HepG2 (cell line): ENCODE data around the gene SRC. TPM values are rescaled to one million over a fixed set of nuclear protein-coding genes. Genes with fewer than 3 reads are reported as not detected.
A peak's percentile ranks its signal among the peaks of the same experiment; 100 is the strongest.

ENCODE experiments used
- CEBPB ChIP-seq: IDR thresholded peaks from 2 replicates; pipeline ENCODE4 v1.6.1; 2011; ENCODE audit warnings: low read depth, low read length, improper control_type of control experiment, borderline replicate concordance
- DPF2 ChIP-seq: sonication (generic); formaldehyde crosslinking; IDR thresholded peaks from 2 replicates; pipeline ENCODE4 v1.4.0; 2020; ENCODE audit warnings: mild to moderate bottlenecking, low read depth, missing genetic modification reagents, borderline replicate concordance
- HNF1B ChIP-seq: sonication (generic); formaldehyde crosslinking; IDR thresholded peaks from 2 replicates; pipeline ENCODE4 v1.5.1; 2020; ENCODE audit warnings: mild to moderate bottlenecking, moderate library complexity, missing genetic modification reagents
- MATR3 ChIP-seq: sonication (generic); formaldehyde crosslinking; IDR thresholded peaks from 2 replicates; pipeline ENCODE4 v1.4.0; 2020; ENCODE audit warnings: missing genetic modification reagents
- RBFOX2 ChIP-seq: fragments of 200-400 bp; formaldehyde crosslinking; IDR thresholded peaks from 2 replicates; pipeline ENCODE4 v1.6.1; 2017; ENCODE audit warnings: low read depth, mild to moderate bottlenecking, low read length
- SNAPC2 ChIP-seq: sonication (generic); formaldehyde crosslinking; IDR thresholded peaks from 2 replicates; pipeline ENCODE4 v1.8.1; 2022; ENCODE audit warnings: mild to moderate bottlenecking, missing genetic modification reagents
- ZFP91 ChIP-seq: sonication (generic); formaldehyde crosslinking; IDR thresholded peaks from 2 replicates; pipeline ENCODE4 v1.9.0; 2022; ENCODE audit warnings: missing genetic modification reagents, mild to moderate bottlenecking, borderline replicate concordance
- ZNF124 ChIP-seq: sonication (generic); formaldehyde crosslinking; IDR thresholded peaks from 2 replicates; pipeline ENCODE4 v1.4.0; 2020; ENCODE audit warnings: missing genetic modification reagents
- ZNF558 ChIP-seq: sonication (generic); formaldehyde crosslinking; IDR thresholded peaks from 2 replicates; pipeline ENCODE4 v1.9.0; 2022; ENCODE audit warnings: mild to moderate bottlenecking, missing genetic modification reagents, borderline replicate concordance
- polyA plus RNA-seq, 8 experiments: library from polyadenylated mRNA; depleted of rRNA in 3 of 8; stranded (reverse) in 7 of 8; unstranded in 1 of 8; fragments of >200 nt; fragmentation: Illumina TruSeq in 4 of 8; extraction: Trizol in 4 of 8; gene quantifications; 2 replicates each; pipeline versions ENCODE4 v1.2.1 to v1.2.3, GENCODE V29; 2011 to 2016; ENCODE audit warnings: low read depth in 4 of 8, missing spikeins in 1 of 8, mixed read lengths in 1 of 8; ENCODE audit not compliant: insufficient read depth in 1 of 8
- total RNA-seq, 5 experiments: library from RNA; depleted of rRNA; stranded (reverse); fragments of >200 nt; fragmentation: Illumina TruSeq; extraction: Trizol; gene quantifications; 2 replicates each; pipeline ENCODE4 v1.2.3, GENCODE V29; 2016; ENCODE audit warnings: low read depth in 1 of 5
- TF ChIP-seq, protein P1 (sequence below): sonication (generic); formaldehyde crosslinking; IDR thresholded peaks from 2 replicates; pipeline ENCODE4 v1.5.0; 2020; ENCODE audit warnings: mild to moderate bottlenecking, missing genetic modification reagents, borderline replicate concordance
- TF ChIP-seq, protein P2 (sequence below): sonication (generic); formaldehyde crosslinking; conservative IDR thresholded peaks from 2 replicates; pipeline ENCODE4 v1.8.0; 2022; ENCODE audit warnings: low read depth, missing genetic modification reagents

The SRC gene
- total and polyA plus RNA-seq, 2 of the 13 experiments (the other 11 are each of a cell fraction or from before 2014, with no cell fraction given), result 54.7 to 192 TPM

GRCh38 chr20:37349517-37350491, 3.9 kb downstream of the SRC start (continued):
- TF ChIP-seq ZFP91 (CRISPR knock-in tag) (0 out of 2 replicates have a peak, but pooled peaks have one; percentile 8), RBFOX2 (peak; percentile 38; the same call in 1 of the 2 replicates), HNF1B (CRISPR knock-in tag) (no peak), ZNF124 (CRISPR knock-in tag) (no peak), SNAPC2 (CRISPR knock-in tag) (no peak), ZNF558 (no peak), CEBPB (no peak), MATR3 (CRISPR knock-in tag) (no peak), DPF2 (CRISPR knock-in tag) (no peak)
- TF ChIP-seq, protein P1, sequence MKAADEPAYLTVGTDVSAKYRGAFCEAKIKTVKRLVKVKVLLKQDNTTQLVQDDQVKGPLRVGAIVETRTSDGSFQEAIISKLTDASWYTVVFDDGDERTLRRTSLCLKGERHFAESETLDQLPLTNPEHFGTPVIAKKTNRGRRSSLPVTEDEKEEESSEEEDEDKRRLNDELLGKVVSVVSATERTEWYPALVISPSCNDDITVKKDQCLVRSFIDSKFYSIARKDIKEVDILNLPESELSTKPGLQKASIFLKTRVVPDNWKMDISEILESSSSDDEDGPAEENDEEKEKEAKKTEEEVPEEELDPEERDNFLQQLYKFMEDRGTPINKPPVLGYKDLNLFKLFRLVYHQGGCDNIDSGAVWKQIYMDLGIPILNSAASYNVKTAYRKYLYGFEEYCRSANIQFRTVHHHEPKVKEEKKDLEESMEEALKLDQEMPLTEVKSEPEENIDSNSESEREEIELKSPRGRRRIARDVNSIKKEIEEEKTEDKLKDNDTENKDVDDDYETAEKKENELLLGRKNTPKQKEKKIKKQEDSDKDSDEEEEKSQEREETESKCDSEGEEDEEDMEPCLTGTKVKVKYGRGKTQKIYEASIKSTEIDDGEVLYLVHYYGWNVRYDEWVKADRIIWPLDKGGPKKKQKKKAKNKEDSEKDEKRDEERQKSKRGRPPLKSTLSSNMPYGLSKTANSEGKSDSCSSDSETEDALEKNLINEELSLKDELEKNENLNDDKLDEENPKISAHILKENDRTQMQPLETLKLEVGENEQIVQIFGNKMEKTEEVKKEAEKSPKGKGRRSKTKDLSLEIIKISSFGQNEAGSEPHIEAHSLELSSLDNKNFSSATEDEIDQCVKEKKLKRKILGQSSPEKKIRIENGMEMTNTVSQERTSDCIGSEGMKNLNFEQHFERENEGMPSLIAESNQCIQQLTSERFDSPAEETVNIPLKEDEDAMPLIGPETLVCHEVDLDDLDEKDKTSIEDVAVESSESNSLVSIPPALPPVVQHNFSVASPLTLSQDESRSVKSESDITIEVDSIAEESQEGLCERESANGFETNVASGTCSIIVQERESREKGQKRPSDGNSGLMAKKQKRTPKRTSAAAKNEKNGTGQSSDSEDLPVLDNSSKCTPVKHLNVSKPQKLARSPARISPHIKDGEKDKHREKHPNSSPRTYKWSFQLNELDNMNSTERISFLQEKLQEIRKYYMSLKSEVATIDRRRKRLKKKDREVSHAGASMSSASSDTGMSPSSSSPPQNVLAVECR (CRISPR knock-in tag), result 0 out of 2 replicates have a peak, but pooled peaks have one; percentile 33
- TF ChIP-seq, protein P2, sequence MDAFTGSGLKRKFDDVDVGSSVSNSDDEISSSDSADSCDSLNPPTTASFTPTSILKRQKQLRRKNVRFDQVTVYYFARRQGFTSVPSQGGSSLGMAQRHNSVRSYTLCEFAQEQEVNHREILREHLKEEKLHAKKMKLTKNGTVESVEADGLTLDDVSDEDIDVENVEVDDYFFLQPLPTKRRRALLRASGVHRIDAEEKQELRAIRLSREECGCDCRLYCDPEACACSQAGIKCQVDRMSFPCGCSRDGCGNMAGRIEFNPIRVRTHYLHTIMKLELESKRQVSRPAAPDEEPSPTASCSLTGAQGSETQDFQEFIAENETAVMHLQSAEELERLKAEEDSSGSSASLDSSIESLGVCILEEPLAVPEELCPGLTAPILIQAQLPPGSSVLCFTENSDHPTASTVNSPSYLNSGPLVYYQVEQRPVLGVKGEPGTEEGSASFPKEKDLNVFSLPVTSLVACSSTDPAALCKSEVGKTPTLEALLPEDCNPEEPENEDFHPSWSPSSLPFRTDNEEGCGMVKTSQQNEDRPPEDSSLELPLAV (CRISPR knock-in tag), result no peak
